ENCODE measurements around the gene ADAMTSL2.

ADAMTSL2 gene

DNA sequence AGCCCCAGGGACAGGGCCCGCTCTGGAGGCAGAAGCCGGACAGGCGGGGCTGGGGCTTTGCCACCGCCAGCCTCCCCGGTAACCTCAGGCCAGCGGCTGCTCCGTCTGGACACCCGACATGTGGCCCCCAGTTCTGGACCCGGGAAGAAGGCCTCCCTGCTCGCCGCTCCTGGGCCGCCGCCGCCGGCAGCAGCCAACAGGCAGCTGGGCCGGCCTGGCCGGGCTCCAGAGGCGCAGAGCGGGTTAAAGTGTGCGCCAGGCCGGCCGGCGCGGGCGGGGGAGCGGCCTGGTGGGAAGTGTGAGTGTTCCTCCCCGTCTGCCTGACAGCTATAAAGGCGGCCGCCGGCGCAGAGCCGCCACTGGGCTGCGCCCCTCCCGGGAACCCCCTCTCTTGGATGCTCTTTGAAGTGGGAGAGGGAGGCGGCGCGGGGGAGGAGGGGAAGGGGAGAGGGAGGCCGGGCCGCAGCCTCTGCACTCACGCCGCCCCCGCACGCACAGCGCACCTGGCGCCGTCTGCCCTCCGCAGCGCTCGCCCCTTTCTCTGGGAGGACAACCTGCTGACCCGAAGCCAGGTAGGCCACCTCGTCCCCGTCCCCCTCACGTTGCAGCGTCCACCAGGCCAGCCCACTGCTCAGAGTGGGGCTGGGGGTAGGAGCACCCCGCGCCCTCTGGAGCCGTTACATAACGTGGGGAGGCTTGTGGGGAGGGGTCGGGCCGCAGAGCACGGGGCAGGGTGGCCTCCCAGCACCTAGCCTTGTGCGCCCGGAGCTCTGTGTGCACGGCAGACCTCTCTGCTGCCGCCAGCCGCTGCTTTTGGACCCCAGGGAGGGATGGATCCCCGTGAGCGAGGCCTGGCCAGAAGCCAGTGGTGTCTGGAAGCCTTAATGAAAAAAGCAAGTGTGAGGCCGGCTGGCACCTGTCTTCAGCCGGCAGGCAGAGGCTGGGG is at the start of gene ADAMTSL2:
Gene ADAMTSL2, plus strand, starts transcription at position 359 of the 946 bp plus-strand sequence. CDS start 2,009 bp downstream, outside the sequence.
- H3K9me3 ChIP-seq (ENCODE audit: control insufficient read depth in 5 of 5, low read length in 5 of 5), result no peaks in the 10 kb centered on the region
- H3K4me1 ChIP-seq (ENCODE audit: control insufficient read depth in 5 of 5, insufficient read depth in 5 of 5, low read length in 5 of 5), result peaks cover 3 to 34% (median 33%) of the 10 kb centered on the region in 5 donors
- H3K9ac ChIP-seq (ENCODE audit: low read length in 5 of 5), result no peak within 1 kb of the TSS
- no peak within 1 kb of the TSS for H3K27ac ChIP-seq (ENCODE audit: low read depth, low read length)
- H3K27me3 ChIP-seq (ENCODE audit: control insufficient read depth in 5 of 5, insufficient read depth in 4 of 5, low read length in 5 of 5), result peaks cover 12 to 24% (median 18%) of the 10 kb centered on the region in 5 donors
- peak within 1 kb of the TSS in 3 of 5 donors; percentile 33 to 57 (median 44) for H3K4me3 ChIP-seq (ENCODE audit: low read depth in 1 of 5, low read length in 5 of 5)
- no peaks in the 10 kb centered on the region for H3K36me3 ChIP-seq (ENCODE audit: control insufficient read depth in 5 of 5, insufficient read depth in 5 of 5, low read length in 5 of 5)

DNA sequence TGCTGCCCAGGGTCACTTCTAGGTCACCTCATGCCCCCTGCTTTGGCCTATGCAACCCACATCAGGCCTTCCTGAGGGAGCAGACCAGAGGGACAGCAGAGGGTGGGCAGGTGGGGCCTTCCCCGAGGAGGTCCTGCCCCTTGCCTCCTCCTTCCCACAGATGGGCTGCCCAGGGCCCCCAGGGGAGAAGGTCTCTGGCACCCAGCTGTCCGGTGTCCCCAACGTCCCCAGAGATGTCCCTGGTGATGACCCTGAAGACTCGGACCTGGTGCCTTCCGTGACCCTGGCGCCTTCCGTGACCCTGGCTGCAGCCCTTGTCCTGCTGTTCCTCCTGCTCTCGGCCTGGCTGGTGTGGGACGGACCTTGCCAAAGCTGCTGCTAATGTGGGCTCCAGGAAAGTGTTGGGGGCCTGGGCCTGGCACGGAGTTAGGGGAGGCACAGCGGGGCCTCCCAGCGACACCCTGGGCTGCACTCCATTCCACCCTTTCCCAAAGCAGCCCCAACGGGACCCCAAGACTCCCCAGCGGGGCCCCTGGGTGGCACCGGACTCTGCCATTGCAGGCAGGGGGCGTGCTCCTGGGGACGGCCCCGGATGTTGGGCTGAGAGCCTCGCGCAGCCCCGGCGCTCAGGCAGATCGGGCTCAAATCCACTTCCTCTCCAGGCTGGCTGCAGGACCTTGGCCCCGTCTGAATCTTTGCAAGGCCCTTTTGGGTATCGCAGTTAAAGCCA is 48.8 kb upstream of the ADAMTSL2 start:
- no peak overlapping the region for H3K4me3 ChIP-seq (ENCODE audit: low read depth in 1 of 5, low read length in 5 of 5)
- H3K36me3 ChIP-seq (ENCODE audit: control insufficient read depth in 5 of 5, insufficient read depth in 5 of 5, low read length in 5 of 5), result no peaks in the 10 kb centered on the region
- H3K27ac ChIP-seq (ENCODE audit: low read depth, low read length), result no peak overlapping the region
- peaks cover 0 to 14% (median 4%) of the 10 kb centered on the region in 5 donors for H3K4me1 ChIP-seq (ENCODE audit: control insufficient read depth in 5 of 5, insufficient read depth in 5 of 5, low read length in 5 of 5)
- peak overlapping the region in 1 of 5 donors; percentile 14 for H3K9ac ChIP-seq (ENCODE audit: low read length in 5 of 5)
- H3K27me3 ChIP-seq (ENCODE audit: control insufficient read depth in 5 of 5, insufficient read depth in 4 of 5, low read length in 5 of 5), result peaks cover 6 to 30% (median 23%) of the 10 kb centered on the region in 5 donors
- H3K9me3 ChIP-seq (ENCODE audit: control insufficient read depth in 5 of 5, low read length in 5 of 5), result no peaks in the 10 kb centered on the region

DNA sequence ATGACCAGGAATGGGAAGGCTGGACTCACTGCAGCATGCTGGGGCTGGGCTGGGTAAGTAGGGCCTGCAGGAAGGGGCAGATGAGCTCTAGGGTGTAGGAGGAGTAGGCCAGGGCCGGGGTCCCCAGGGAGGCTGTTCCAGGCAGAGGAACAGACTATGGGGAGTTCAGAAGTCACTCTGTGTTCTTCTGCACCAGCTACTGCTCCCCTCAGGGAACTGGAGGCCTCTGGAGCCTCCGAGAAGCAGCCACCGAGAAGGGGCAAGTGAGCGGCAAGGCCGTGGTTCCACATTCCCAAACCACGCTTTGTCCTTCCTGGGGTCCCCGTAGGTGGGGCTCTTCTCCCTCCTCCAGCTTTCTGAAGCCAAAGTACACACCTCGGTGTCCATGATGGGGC is 47.2 kb upstream of the ADAMTSL2 start:
- H3K9ac ChIP-seq (ENCODE audit: low read length in 5 of 5), result no peak overlapping the region
- H3K36me3 ChIP-seq (ENCODE audit: control insufficient read depth in 5 of 5, insufficient read depth in 5 of 5, low read length in 5 of 5), result no peaks in the 10 kb centered on the region

DNA sequence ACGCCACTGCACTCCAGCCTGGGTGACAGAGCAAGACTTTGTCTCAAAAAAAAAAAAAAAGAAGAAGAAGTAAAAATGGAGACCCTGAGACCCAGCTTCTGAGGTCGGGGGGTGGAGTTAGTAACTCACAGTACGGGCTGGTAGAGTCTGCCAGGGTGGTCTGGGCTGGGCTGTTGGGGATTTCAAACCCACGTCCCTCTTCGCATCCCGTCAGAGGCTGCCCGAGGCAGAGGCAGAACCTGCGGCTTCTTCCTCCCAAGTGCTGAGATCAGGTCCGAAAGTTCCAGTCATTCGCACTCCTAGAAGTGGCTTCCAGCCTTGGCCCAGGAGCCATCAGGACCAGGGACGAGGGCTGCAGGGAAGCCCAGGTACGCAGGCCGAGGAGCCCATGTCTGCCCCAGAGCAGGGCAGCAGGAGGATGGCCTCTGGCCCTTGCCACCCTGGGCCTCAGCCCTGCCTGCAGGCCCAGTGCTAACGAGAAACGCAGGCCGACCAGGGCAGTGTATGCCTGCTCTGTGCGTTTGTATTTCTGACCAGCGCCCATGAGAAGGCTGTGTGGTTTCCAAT is 45.7 kb upstream of the ADAMTSL2 start:
- H3K27ac ChIP-seq (ENCODE audit: low read depth, low read length), result no peak overlapping the region
- no peak overlapping the region for H3K4me3 ChIP-seq (ENCODE audit: low read depth in 1 of 5, low read length in 5 of 5)
- H3K27me3 ChIP-seq (ENCODE audit: control insufficient read depth in 5 of 5, insufficient read depth in 4 of 5, low read length in 5 of 5), result peaks cover 6 to 30% (median 26%) of the 10 kb centered on the region in 5 donors

More for the DNA sequence above, 47.2 kb upstream of the ADAMTSL2 start:
- H3K27me3 ChIP-seq (ENCODE audit: control insufficient read depth in 5 of 5, insufficient read depth in 4 of 5, low read length in 5 of 5), result peaks cover 6 to 31% (median 28%) of the 10 kb centered on the region in 5 donors
- H3K4me3 ChIP-seq (ENCODE audit: low read depth in 1 of 5, low read length in 5 of 5), result no peak overlapping the region
- peaks cover 0 to 22% (median 4%) of the 10 kb centered on the region in 5 donors for H3K4me1 ChIP-seq (ENCODE audit: control insufficient read depth in 5 of 5, insufficient read depth in 5 of 5, low read length in 5 of 5)
- H3K9me3 ChIP-seq (ENCODE audit: control insufficient read depth in 5 of 5, low read length in 5 of 5), result no peaks in the 10 kb centered on the region
- no peak overlapping the region for H3K27ac ChIP-seq (ENCODE audit: low read depth, low read length)

DNA sequence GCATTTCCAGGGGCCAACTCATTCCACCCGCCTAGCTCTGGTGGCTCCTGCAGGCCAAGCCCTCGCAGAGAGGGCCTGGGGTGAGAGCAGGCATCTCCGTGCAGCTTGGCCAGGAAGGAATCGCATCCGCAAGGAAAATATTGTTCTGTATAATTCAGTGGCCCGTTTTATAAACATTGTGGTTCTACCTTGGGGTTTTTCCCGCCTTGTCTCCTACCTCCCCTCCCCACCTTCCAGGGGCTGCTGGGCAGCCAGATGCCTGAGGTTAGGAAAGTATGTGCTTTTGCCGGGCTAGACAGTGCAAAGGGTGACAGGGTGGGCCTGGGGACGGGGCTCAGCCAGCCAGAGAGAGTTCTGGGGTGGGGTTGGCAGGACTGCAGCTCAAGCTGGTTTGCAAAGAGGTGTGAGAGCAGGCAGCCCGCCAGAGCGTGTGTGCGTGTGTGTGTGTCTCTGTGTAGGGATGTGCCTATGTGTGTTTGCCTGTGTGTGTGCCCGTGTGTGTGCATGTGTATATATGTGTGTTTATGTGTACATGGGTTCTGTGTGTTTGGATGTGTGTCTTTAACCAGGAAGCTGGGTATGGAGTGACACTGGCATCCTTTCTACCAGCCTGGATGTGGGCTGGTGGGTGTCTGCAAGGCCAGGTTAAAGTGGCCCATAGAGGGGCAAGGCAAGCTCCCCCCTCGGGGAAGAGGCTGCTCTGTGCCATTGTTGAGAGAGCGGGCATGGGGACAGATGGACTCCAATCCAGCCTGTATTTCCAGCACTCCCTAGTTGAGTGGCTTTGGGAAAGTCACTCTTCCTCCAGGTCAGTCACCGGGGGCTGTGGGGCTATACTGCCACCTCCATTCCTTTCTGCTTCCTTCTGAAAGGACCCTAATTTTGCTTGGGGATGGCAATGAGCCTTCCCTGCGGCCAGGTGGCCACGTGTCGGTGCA is 45.0 kb upstream of the ADAMTSL2 start:
- Histone ChIP-seq H3K27ac (ENCODE audit: low read depth, low read length) (no peak overlapping the region), H3K9me3 (ENCODE audit: control insufficient read depth in 5 of 5, low read length in 5 of 5) (no peaks in the 10 kb centered on the region), H3K4me1 (ENCODE audit: control insufficient read depth in 5 of 5, insufficient read depth in 5 of 5, low read length in 5 of 5) (peaks cover 0 to 26% (median 4%) of the 10 kb centered on the region in 5 donors), H3K9ac (ENCODE audit: low read length in 5 of 5) (no peak overlapping the region), H3K36me3 (ENCODE audit: control insufficient read depth in 5 of 5, insufficient read depth in 5 of 5, low read length in 5 of 5) (no peaks in the 10 kb centered on the region), H3K27me3 (ENCODE audit: control insufficient read depth in 5 of 5, insufficient read depth in 4 of 5, low read length in 5 of 5) (peaks cover 6 to 34% (median 28%) of the 10 kb centered on the region in 5 donors), H3K4me3 (ENCODE audit: low read depth in 1 of 5, low read length in 5 of 5) (no peak overlapping the region)

More for the DNA sequence above, 45.7 kb upstream of the ADAMTSL2 start:
- no peaks in the 10 kb centered on the region for H3K9me3 ChIP-seq (ENCODE audit: control insufficient read depth in 5 of 5, low read length in 5 of 5)
- no peak overlapping the region for H3K9ac ChIP-seq (ENCODE audit: low read length in 5 of 5)
- H3K4me1 ChIP-seq (ENCODE audit: control insufficient read depth in 5 of 5, insufficient read depth in 5 of 5, low read length in 5 of 5), result peaks cover 0 to 26% (median 4%) of the 10 kb centered on the region in 5 donors
- H3K36me3 ChIP-seq (ENCODE audit: control insufficient read depth in 5 of 5, insufficient read depth in 5 of 5, low read length in 5 of 5), result no peaks in the 10 kb centered on the region

DNA sequence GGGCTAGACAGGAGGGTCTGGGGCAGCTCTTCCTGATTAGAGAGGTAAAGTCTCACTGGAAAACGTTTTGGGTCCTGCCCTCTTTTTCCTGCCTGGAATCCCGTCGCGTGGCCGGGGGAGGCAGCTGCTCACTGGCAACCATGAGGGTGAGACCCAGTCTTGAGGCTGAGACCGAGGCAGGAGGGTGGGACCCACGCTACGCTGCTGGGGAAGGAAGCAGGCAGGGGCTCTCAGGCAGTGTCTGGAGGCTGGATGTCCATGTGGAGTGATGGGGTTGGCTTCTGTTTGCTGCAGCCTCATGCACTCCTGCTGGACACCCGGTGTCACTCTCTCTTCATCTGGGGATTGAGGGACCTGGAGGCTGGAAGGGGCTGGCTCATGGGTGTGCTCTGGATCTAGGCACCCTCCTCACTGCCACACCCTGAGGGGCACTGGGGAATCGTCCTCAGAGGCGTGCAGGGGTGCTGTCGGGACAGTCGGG is 44.3 kb upstream of the ADAMTSL2 start:
- Histone ChIP-seq H3K9ac (ENCODE audit: low read length in 5 of 5) (no peak overlapping the region), H3K4me3 (ENCODE audit: low read depth in 1 of 5, low read length in 5 of 5) (no peak overlapping the region), H3K27ac (ENCODE audit: low read depth, low read length) (no peak overlapping the region), H3K9me3 (ENCODE audit: control insufficient read depth in 5 of 5, low read length in 5 of 5) (no peaks in the 10 kb centered on the region), H3K4me1 (ENCODE audit: control insufficient read depth in 5 of 5, insufficient read depth in 5 of 5, low read length in 5 of 5) (peaks cover 0 to 26% (median 4%) of the 10 kb centered on the region in 5 donors), H3K27me3 (ENCODE audit: control insufficient read depth in 5 of 5, insufficient read depth in 4 of 5, low read length in 5 of 5) (peaks cover 6 to 34% (median 21%) of the 10 kb centered on the region in 5 donors), H3K36me3 (ENCODE audit: control insufficient read depth in 5 of 5, insufficient read depth in 5 of 5, low read length in 5 of 5) (no peaks in the 10 kb centered on the region)

DNA sequence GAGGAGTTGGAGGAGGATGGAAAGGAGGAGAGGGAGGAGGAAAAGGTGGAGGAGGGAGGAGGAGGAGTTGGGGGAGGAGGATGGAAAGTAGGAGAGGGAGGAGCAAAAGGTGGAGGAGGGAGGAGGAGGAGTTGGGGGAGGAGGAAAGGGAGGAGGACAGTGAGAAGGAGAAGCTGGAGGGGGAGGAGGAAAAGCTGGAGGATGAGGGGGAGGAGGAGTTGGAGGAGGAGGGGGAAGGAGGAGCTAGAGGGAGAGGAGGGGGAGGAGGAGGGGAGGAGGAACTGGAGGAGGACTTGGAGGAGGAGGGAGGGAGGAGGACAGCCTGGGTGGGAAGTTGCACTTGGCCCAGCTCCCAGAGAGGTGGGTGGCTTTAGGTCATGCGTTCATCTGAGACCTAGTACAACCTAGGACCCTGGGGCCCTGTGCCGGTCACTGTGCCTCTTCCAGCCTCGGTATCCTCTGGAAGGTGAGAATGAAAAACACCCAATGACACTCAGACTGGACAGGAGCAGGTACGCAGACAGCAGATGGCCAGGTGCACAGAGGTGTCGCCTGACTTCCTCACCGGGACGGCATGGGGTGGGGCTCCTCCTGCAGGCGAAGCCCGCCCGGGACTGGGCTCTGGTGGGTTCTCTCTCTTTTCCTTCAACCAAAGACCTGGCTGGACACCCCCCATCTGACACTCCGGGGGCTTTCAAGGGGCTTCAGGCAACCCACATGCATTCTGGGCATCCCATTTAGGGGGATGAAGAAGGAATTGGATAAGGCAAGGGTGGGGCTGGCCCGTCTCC is 43.4 kb upstream of the ADAMTSL2 start:
- Histone ChIP-seq H3K27ac (ENCODE audit: low read depth, low read length) (no peak overlapping the region), H3K36me3 (ENCODE audit: control insufficient read depth in 5 of 5, insufficient read depth in 5 of 5, low read length in 5 of 5) (no peaks in the 10 kb centered on the region), H3K4me3 (ENCODE audit: low read depth in 1 of 5, low read length in 5 of 5) (no peak overlapping the region), H3K9ac (ENCODE audit: low read length in 5 of 5) (no peak overlapping the region), H3K9me3 (ENCODE audit: control insufficient read depth in 5 of 5, low read length in 5 of 5) (no peaks in the 10 kb centered on the region), H3K4me1 (ENCODE audit: control insufficient read depth in 5 of 5, insufficient read depth in 5 of 5, low read length in 5 of 5) (peaks cover 0 to 28% (median 1%) of the 10 kb centered on the region in 5 donors), H3K27me3 (ENCODE audit: control insufficient read depth in 5 of 5, insufficient read depth in 4 of 5, low read length in 5 of 5) (peaks cover 6 to 42% (median 18%) of the 10 kb centered on the region in 5 donors)

DNA sequence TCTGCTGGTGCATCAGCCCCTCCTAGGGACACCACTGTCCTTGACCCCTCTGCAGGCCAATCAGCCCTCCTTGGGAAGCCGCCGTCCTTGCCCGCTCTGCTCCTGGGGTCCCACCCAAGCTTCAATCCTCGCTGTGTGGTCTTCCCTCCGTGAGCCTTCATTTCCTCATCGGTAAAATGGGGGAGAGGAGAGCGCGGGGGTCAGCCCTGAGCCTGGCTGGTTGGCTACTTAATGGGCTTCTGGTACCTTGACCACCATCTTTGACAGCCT is 42.9 kb upstream of the ADAMTSL2 start:
- no peak overlapping the region for H3K27ac ChIP-seq (ENCODE audit: low read depth, low read length)
- H3K4me1 ChIP-seq (ENCODE audit: control insufficient read depth in 5 of 5, insufficient read depth in 5 of 5, low read length in 5 of 5), result peaks cover 0 to 26% (median 0%) of the 10 kb centered on the region in 5 donors

More for the DNA sequence above, 42.9 kb upstream of the ADAMTSL2 start:
- Histone ChIP-seq H3K9me3 (ENCODE audit: control insufficient read depth in 5 of 5, low read length in 5 of 5) (no peaks in the 10 kb centered on the region), H3K9ac (ENCODE audit: low read length in 5 of 5) (no peak overlapping the region), H3K27me3 (ENCODE audit: control insufficient read depth in 5 of 5, insufficient read depth in 4 of 5, low read length in 5 of 5) (peaks cover 9 to 47% (median 22%) of the 10 kb centered on the region in 5 donors), H3K4me3 (ENCODE audit: low read depth in 1 of 5, low read length in 5 of 5) (no peak overlapping the region), H3K36me3 (ENCODE audit: control insufficient read depth in 5 of 5, insufficient read depth in 5 of 5, low read length in 5 of 5) (no peaks in the 10 kb centered on the region)

Measured in subcutaneous abdominal adipose tissue (tissue), 5 donors.